ENCODE results near the gene KLK2.
"Not testable (repeated sequence)": the region's sequence is repeated elsewhere in the genome, so short reads cannot be mapped to it uniquely, and the experiment has no call there.

KLK2 gene

DNA sequence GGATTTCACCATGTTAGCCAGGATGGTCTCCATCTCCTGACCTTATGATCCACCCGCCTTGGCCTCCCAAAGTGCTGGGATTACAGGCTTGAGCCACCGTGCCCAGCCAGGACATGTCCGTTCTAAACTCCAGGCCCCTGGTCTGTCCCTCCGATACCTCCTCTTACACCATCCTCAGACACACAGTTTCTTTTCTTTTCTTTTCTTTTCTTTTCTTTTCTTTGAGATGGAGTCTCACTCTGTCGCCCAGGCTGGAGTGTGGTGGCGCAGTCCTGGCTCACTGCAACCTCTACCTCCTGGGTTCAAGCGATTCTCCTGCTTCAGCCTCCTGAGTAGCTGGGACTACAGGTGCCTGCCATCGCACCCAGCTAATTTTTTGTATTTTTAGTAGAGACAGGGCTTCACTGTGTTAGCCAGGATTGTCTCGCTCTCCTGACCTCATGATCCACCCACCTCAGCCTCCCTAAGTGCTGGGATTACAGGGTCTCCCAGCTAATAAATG is 22.9 kb downstream of the KLK2 start:
- DNase-seq = not testable (repeated sequence)

DNA sequence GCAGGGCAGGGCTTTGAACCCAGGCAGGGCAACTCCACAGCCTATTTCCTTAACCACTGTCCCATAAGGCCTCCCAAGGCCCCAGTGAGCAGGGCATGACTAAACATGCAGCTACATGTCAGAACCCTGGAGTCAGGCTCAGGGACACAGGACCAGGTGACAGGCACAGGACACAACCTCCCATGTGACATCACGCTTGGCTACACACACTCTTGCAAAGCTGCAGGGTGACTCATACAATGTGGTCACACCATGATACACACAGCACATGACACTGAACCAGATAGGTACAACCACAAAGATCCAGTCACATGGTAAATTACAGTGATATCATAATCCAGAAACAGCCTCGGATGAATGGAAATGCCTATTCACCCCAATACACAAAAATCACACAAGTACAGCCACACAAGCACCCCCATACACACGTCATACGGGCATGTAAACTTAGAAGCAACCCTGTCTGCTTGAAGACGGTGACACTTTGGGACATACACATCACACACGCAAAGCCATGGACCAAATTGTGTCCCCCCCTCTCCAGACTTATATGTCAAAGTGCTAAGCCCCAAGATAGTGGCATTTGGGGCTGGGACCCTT is 23.5 kb downstream of the KLK2 start:
- peak; percentile 50 for DNase-seq

GRCh38 chr19:50897191-50897607 is 24.0 kb downstream of the KLK2 start:
- no peak for DNase-seq

GRCh38 chr19:50897612-50898011 is 24.4 kb downstream of the KLK2 start:
- no peak for DNase-seq

DNA sequence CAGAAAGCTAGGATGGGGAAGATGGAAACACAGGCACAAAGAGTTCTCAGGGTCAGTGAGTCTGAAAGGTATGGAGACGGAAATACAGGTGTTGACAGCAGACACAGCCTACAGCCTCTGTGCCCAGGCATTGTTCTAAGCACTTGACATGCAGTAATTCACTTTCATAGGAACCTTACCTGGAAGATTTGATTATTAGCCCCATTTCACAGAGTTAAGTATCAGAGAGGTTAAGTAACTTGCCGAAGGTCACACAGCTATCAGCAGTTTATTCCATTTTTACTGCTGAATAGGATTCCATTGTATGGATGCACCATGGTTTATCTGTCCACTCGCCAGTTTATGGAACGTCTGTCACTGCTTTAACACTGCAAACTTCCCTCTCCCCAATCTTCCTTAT is 24.8 kb downstream of the KLK2 start:
- no peak for DNase-seq

DNA sequence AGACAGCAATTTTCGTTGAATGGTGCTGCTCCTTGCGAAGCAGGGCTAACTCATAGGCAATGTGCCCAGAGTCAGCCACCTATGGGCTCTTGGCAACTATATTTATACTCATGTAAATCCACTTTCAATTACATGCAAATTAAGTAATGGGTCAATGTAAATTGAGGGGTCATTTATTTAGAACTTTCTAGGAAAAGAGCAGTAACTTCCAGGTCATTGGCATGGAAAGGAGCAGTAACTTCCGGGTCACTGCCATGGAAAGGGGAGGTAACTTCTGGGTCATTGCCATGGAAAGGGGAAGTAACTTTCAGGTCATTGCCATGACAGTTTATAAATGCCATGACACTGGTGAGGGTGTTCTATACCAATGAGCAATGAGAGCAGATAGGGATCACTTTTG is 26.3 kb downstream of the KLK2 start:
- DNase-seq = no peak

- no peak for DNase-seq
Observed at GRCh38 chr19:50902640-50903039, 29.4 kb downstream of the KLK2 start.

DNA sequence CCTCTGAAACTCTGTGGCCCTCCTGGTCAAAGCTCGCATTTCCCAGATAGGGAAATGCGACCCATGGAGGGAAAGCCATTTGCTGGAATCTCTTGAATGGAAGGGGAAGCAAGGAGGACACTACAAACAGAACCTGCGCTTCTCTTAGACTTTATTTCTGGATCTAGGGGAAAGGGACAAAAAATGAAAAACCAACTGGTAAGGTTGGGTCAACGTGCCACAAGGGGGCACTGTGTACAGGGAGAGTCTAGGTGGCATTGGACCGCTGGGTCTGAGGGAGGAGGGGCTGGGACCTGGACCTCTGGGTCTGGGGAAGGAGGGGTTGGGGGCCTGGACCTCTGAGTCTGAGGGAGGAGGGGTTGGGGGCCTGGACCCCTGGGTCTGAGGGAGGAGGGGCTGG is 33.0 kb downstream of the KLK2 start:
- peak; percentile 26 for DNase-seq

DNA sequence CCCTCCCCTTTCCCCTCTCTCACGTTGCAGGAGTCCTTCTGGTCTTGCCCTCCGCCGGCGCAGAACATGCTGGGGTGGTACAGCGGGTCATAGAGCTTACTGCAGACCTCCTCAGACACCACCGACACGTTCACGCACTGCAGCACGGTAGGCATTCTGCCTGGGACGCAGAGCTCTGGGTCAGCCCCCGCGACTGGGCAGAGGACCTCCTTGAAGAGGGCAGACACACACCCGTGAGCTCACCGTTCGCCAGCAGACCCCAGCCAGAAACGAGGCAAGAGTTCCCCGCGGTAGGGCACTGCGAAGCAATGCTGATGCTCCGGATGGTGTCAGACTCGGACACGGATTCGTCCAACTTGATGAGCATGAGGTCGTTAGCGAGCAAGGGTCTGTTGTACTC is 35.1 kb downstream of the KLK2 start:
- DNase-seq = no peak

GRCh38 chr19:50909240-50910070 is 36.2 kb downstream of the KLK2 start:
- peak; percentile 36 for DNase-seq

DNA sequence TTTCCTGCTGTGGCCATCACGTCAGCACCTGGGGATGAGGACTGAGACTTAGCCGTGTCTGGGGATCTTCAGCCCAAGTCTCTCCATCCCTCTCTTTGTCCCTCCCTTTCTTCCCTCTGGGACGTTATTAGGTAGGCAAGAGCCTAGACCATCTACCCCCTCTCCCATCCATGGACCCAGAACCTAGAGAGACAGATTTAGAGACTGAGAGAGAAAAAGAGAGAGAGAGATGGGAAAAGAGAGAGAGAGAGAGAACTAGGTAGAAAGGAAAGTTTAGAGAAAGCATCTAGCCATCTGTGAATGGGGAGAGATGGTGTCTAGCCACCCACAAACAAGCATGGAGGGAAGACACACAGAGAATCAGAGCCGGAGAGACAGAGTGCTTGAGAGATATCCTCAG is 37.5 kb downstream of the KLK2 start:
- no peak for DNase-seq

DNA sequence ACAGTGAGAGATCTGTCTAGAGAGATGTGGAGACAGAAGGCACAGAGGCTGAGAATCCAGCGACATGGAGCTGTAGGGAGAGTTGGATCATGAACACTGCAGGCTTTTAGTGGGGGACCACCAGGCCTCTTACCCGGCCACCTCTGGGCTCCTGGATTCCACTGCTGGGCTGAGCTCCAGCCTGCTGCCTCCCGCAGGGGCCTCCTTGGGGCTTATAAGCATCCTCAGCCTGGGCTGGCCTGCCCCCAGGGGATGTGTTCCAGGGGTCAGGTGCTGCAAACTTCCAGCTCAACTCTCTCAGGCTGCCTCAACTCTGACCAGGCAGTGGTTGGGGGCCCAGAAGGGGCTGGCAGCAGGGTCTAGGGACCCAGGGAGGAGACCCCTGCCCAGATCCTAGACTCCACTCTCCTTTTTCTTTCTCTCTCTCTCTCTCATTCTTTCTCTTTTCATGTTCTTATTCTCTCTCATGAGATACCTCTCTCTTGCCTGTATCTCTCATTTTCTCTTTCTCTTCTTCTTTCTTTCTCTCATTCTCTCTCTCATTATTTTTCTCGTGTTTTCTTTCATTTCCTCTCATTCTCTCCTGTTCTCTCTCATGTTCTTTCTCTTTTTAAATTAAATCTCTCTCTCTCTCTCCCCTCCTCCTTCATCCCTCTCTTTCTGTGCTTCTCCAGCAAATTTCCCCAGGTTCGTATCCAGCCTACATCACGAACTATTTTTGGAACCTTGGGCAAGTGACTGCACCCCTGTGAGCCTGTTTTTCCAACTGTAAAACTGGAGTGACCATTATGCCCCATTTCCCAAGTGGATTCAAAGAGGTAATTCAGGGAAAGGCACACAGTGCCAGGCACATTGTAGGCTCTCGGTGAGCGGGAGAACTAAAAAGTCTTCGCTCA is 38.2 kb downstream of the KLK2 start, which contains the start of gene KLK4:
TSS of gene KLK4 (minus strand) at position 190 of the 896 bp plus-strand sequence. CDS start 657 bp downstream, outside the sequence.
- no peak for DNase-seq

- DNase-seq = no peak
Observed at GRCh38 chr19:50912102-50912599, 38.9 kb downstream of the KLK2 start.

DNA sequence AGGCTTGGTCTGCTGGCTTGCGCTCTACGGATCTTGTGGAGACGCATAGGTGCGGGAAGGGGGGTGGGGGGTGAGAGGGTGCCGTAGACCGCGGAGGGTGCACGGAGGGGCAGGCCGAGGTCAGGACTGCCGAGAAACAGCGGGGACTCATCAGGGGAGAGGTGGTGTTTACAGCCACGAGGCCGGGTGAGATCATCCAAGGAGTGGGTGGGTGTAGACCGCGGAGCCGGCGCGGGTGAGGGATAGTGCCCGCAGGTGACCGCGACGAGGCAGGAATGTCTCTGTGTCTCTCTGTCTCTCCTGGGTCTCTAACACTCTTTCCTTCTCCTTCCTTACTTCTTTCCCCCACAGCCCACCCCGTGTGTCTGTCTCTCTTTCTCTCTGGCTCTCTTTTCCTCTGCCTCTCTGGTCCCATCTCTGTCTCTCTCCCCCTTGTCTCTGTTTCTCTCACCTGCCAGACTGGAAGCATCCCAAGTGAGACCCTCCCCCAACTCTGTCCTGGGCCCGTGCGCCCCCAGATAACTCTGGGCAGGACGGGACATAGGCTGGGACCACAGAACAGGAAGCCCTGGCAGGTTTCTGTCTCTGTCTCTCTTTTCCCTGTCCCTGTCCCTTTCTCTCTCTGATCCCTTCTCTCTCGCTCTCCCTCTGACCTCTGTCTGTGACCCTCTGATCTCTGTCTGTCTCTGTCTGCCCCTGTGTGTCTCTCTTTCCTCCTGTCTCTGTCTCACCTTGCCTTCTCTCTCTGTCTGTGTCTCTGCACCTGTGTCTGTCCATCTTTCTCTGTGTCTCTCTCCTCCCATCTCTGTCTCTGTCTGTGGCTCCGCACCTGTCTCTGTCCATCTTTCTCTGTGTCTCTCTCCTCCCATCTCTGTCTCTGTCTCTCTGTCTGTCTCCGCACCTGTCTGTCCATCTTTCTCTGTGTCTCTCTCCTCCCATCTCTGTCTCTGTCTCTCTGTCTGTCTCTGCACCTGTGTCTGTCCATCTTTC is 39.8 kb downstream of the KLK2 start:
- DNase-seq = no peak

GRCh38 chr19:50916069-50916468 is 42.8 kb downstream of the KLK2 start:
- DNase-seq = no peak

DNA sequence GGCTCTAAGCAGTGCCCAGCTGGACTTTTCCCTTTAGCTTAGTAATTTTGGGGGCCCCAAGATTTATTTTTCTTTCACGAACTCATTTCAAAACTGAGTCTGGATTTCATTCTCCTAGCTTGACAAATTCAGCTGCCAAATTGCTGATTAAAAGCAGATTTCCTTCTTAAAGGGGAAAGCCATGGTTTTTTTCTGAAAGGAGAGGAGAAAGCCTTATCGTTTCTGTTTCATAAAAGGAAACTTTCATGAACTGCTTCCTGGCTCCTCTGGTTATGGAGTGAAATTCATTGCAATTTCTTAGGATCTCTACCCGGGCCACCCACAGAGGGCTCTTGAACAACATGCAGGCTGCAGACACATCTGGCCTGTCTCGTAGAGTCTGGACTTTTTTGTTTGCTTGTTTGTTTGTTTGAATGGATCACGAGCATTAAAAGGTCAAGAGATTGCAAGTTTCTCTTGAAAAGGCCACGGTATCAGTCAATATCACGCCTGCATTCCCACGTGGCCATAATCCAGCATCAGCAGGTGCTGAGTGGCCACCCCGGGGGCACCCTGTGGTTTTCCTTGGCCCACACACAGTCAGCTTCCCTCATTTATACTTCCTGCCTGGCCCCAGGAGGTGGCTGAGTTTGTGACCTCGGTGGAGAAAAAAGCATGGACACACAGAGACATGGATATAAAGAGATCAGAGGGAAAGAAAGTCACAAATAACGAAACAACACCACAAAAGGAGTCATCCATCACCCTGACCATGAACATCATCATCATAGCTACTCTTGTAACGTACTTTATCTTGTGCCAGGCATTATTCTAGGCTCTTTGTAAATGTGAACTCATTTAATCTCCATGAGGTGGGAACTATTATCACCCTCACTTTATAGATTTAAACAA is 48.4 kb downstream of the KLK2 start:
- DNase-seq = no peak

- DNase-seq = peak; percentile 78
Observed at GRCh38 chr19:50922317-50922853, 49.1 kb downstream of the KLK2 start.

- no peak for DNase-seq
Observed at GRCh38 chr19:50924586-50924985, 51.3 kb downstream of the KLK2 start.

- DNase-seq = no peak
Observed at GRCh38 chr19:50925734-50926133, 52.5 kb downstream of the KLK2 start.

- DNase-seq = no peak
Observed at GRCh38 chr19:50926144-50926543, 52.9 kb downstream of the KLK2 start.
